ENCODE data around the gene TIGD6. TPM values are rescaled to one million over a fixed set of nuclear protein-coding genes. Genes with fewer than 3 reads are reported as not detected.

Gene TIGD6
- total RNA-seq, 1 experiment from 2014 or later = 2.1 TPM

DNA sequence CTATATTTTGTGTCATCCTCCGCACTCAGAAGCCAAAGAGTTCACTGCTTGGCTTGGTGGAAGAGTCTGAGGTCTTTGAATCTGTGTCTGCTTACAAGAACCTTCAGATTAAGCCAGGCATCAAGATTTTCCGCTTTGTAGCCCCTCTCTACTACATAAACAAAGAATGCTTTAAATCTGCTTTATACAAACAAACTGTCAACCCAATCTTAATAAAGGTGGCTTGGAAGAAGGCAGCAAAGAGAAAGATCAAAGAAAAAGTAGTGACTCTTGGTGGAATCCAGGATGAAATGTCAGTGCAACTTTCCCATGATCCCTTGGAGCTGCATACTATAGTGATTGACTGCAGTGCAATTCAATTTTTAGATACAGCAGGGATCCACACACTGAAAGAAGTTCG, 19.2 kb downstream of the TIGD6 start (continued):
- TF ChIP-seq ZNF396 (CRISPR knock-in tag; IDR thresholded peaks at IDR 0.05; ENCODE audit: borderline replicate concordance) = no peak
- no peak for TF ChIP-seq FOXP1 (CRISPR knock-in tag; IDR thresholded peaks at IDR 0.05; ENCODE audit: borderline replicate concordance)
- TF ChIP-seq ZNF232 (CRISPR knock-in tag; IDR thresholded peaks at IDR 0.05) = no peak
- no peak for TF ChIP-seq IRF1 (CRISPR knock-in tag; IDR thresholded peaks at IDR 0.05)
- no peak for TF ChIP-seq HMGXB4 (CRISPR knock-in tag; IDR thresholded peaks at IDR 0.05)
- TF ChIP-seq, protein P1, sequence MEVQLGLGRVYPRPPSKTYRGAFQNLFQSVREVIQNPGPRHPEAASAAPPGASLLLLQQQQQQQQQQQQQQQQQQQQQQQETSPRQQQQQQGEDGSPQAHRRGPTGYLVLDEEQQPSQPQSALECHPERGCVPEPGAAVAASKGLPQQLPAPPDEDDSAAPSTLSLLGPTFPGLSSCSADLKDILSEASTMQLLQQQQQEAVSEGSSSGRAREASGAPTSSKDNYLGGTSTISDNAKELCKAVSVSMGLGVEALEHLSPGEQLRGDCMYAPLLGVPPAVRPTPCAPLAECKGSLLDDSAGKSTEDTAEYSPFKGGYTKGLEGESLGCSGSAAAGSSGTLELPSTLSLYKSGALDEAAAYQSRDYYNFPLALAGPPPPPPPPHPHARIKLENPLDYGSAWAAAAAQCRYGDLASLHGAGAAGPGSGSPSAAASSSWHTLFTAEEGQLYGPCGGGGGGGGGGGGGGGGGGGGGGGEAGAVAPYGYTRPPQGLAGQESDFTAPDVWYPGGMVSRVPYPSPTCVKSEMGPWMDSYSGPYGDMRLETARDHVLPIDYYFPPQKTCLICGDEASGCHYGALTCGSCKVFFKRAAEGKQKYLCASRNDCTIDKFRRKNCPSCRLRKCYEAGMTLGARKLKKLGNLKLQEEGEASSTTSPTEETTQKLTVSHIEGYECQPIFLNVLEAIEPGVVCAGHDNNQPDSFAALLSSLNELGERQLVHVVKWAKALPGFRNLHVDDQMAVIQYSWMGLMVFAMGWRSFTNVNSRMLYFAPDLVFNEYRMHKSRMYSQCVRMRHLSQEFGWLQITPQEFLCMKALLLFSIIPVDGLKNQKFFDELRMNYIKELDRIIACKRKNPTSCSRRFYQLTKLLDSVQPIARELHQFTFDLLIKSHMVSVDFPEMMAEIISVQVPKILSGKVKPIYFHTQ (CRISPR knock-in tag; IDR thresholded peaks at IDR 0.05) = no peak

- no peaks in the 10 kb centered on the region for H3K27me3 Mint-ChIP-seq (ENCODE audit: low read depth)
- H3K36me3 Mint-ChIP-seq = no peaks in the 10 kb centered on the region
- ATAC-seq = no peak
- no peaks in the 10 kb centered on the region for H3K9me3 Mint-ChIP-seq
- ChIA-PET CTCF (interaction anchor here (1.5 kb wide), 1 partner anchor 146 kb away, joined by 3 read pairs; no protein-coding TSS in a partner anchor), POLR2A (no interaction called here)
- H3K4me1 Mint-ChIP-seq = no peaks in the 10 kb centered on the region
- no peak overlapping the region for H3K27ac Mint-ChIP-seq
- DNase-seq (ENCODE audit: low spot score) = no peak
- H3K4me3 Mint-ChIP-seq = no peak overlapping the region
- TF ChIP-seq TCF7 (CRISPR knock-in tag; IDR thresholded peaks at IDR 0.05; ENCODE audit: low read depth) = no peak
- TF ChIP-seq ZNF423 (CRISPR knock-in tag; IDR thresholded peaks at IDR 0.05) = no peak
- no peak for TF ChIP-seq ESRRA (CRISPR knock-in tag; IDR thresholded peaks at IDR 0.05; ENCODE audit: borderline replicate concordance)
- TF ChIP-seq, protein P2, sequence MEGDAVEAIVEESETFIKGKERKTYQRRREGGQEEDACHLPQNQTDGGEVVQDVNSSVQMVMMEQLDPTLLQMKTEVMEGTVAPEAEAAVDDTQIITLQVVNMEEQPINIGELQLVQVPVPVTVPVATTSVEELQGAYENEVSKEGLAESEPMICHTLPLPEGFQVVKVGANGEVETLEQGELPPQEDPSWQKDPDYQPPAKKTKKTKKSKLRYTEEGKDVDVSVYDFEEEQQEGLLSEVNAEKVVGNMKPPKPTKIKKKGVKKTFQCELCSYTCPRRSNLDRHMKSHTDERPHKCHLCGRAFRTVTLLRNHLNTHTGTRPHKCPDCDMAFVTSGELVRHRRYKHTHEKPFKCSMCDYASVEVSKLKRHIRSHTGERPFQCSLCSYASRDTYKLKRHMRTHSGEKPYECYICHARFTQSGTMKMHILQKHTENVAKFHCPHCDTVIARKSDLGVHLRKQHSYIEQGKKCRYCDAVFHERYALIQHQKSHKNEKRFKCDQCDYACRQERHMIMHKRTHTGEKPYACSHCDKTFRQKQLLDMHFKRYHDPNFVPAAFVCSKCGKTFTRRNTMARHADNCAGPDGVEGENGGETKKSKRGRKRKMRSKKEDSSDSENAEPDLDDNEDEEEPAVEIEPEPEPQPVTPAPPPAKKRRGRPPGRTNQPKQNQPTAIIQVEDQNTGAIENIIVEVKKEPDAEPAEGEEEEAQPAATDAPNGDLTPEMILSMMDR (IDR thresholded peaks at IDR 0.05) = no peak
- TF ChIP-seq SOX15 (CRISPR knock-in tag; IDR thresholded peaks at IDR 0.05) = no peak
These were observed 20.6 kb downstream of the TIGD6 start for GRCh38 chr5:149979896-149980295.

DNA sequence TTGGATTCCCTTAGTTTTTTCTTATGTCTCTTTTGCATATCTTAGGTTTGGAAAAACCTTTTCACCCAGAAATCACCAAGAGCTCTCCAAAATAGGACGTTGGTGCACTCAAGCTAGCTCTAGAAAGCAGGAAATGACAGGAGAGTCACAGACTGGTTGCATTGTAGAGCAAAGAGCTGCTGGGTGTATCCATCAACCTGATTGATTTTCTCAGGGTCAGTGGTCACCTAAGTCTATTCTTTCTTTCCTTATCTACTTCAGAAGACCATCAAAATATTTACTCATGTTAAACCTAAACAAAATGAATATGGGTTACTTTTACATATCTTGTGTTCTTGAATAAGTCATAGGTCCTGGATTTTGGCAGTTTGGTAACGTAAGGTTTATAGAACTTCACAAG, 25.0 kb downstream of the TIGD6 start:
- H3K27ac Mint-ChIP-seq = no peak overlapping the region
- DNase-seq (ENCODE audit: low spot score) (no peak), ATAC-seq (no peak)
- H3K27me3 Mint-ChIP-seq (ENCODE audit: low read depth) = no peaks in the 10 kb centered on the region
- H3K9me3 Mint-ChIP-seq = no peaks in the 10 kb centered on the region
- no peak overlapping the region for H3K4me3 Mint-ChIP-seq
- H3K36me3 Mint-ChIP-seq = no peaks in the 10 kb centered on the region
- H3K4me1 Mint-ChIP-seq = no peaks in the 10 kb centered on the region
- CTCF ChIA-PET = interaction anchor here (0.9 to 1.5 kb wide), 4 partner anchors 15 to 210 kb away, joined by 3 to 4 read pairs (median 3); partner anchors contain the start of gene SLC26A2
- POLR2A ChIA-PET = no interaction called here
- no peak for TF ChIP-seq IRF1 (CRISPR knock-in tag; IDR thresholded peaks at IDR 0.05)
- TF ChIP-seq MYBL2 (CRISPR knock-in tag; IDR thresholded peaks at IDR 0.05) = no peak
- TF ChIP-seq, protein P3, sequence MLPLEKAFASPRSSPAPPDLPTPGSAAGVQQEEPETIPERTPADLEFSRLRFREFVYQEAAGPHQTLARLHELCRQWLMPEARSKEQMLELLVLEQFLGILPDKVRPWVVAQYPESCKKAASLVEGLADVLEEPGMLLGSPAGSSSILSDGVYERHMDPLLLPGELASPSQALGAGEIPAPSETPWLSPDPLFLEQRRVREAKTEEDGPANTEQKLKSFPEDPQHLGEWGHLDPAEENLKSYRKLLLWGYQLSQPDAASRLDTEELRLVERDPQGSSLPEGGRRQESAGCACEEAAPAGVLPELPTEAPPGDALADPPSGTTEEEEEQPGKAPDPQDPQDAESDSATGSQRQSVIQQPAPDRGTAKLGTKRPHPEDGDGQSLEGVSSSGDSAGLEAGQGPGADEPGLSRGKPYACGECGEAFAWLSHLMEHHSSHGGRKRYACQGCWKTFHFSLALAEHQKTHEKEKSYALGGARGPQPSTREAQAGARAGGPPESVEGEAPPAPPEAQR (CRISPR knock-in tag; IDR thresholded peaks at IDR 0.05) = no peak
- no peak for TF ChIP-seq MXD4 (CRISPR knock-in tag; IDR thresholded peaks at IDR 0.05; ENCODE audit: borderline replicate concordance)
- TF ChIP-seq, protein P4, sequence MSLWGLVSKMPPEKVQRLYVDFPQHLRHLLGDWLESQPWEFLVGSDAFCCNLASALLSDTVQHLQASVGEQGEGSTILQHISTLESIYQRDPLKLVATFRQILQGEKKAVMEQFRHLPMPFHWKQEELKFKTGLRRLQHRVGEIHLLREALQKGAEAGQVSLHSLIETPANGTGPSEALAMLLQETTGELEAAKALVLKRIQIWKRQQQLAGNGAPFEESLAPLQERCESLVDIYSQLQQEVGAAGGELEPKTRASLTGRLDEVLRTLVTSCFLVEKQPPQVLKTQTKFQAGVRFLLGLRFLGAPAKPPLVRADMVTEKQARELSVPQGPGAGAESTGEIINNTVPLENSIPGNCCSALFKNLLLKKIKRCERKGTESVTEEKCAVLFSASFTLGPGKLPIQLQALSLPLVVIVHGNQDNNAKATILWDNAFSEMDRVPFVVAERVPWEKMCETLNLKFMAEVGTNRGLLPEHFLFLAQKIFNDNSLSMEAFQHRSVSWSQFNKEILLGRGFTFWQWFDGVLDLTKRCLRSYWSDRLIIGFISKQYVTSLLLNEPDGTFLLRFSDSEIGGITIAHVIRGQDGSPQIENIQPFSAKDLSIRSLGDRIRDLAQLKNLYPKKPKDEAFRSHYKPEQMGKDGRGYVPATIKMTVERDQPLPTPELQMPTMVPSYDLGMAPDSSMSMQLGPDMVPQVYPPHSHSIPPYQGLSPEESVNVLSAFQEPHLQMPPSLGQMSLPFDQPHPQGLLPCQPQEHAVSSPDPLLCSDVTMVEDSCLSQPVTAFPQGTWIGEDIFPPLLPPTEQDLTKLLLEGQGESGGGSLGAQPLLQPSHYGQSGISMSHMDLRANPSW (CRISPR knock-in tag; conservative IDR thresholded peaks at IDR 0.05; ENCODE audit: low read depth) = no peak
- no peak for TF ChIP-seq ZNF396 (CRISPR knock-in tag; IDR thresholded peaks at IDR 0.05; ENCODE audit: borderline replicate concordance)
- TF ChIP-seq IRF2 (CRISPR knock-in tag; IDR thresholded peaks at IDR 0.05; ENCODE audit: borderline replicate concordance, low read depth) = no peak
- TF ChIP-seq, protein P5, sequence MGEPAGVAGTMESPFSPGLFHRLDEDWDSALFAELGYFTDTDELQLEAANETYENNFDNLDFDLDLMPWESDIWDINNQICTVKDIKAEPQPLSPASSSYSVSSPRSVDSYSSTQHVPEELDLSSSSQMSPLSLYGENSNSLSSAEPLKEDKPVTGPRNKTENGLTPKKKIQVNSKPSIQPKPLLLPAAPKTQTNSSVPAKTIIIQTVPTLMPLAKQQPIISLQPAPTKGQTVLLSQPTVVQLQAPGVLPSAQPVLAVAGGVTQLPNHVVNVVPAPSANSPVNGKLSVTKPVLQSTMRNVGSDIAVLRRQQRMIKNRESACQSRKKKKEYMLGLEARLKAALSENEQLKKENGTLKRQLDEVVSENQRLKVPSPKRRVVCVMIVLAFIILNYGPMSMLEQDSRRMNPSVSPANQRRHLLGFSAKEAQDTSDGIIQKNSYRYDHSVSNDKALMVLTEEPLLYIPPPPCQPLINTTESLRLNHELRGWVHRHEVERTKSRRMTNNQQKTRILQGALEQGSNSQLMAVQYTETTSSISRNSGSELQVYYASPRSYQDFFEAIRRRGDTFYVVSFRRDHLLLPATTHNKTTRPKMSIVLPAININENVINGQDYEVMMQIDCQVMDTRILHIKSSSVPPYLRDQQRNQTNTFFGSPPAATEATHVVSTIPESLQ (CRISPR knock-in tag; IDR thresholded peaks at IDR 0.05) = no peak

All from WTC11 (cell line).